Measurements from ENCODE around the gene ISG15.

DNA sequence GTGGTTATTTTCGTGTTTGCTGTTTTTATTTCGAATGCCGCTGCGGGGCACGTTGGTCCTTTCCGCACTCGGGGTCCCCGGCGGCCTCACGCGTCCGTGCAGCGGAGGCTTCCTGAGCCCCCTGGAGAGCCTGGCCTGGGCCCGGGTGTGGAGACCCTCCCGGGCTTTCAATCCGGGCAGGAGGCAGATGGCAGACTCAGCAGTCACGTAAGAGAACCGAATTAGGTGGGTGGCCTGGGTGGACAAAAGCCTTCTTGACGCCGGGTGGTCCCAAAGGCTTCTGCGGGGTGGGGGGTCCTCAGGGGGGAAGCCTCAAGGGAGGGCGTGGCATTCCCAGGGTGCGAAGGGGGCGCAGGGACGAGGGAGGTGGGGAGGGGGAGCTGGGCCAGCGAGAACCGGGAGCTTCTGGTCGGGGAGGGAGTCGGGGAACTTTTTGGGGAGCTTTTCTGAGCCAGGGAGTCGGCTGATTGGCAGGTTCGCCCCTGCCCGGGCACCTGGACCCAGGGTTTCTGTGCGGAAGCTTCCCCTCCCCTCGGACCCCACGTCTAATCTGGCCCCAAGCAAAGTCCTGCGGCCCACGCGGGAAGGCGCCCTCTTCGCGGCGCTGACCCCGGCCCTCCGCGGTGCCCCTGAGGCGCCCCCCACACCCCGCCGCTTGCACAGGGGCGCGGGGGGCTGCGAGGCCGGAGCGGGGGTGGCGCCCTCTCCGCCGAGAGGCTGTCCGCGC lies 12.1 kb upstream of the ISG15 start:
- TF ChIP-seq YY1 (IDR thresholded peaks at IDR 0.05; ENCODE audit: insufficient read depth, insufficient read length) (no peak), ZNF274 (IDR thresholded peaks at IDR 0.05; ENCODE audit: low read depth, low read length) (no peak)
